Right lobe of liver (tissue), 4 donors: Measurements from ENCODE around the gene SRF.

Experiments used
- CTCF ChIP-seq, 4 donors: fragments of 200-600 bp in 3 of 4; fragments of 450-650 bp in 1 of 4; IDR thresholded peaks; one replicate each; pipeline versions ENCODE4 v1.5.1 to v1.8.0; 2016 to 2022; ENCODE audit warnings: antibody characterized with exemption in 4 of 4, mild to moderate bottlenecking in 2 of 4
- POLR2A ChIP-seq: fragments of 450-650 bp; IDR thresholded peaks from one replicate; pipeline ENCODE4 v1.6.1; 2017; ENCODE audit warnings: antibody characterized with exemption, mild to moderate bottlenecking
- donor health status: DM: no; HTN: no; CAD: no.
- donor health status: DM: no; HTN: no; CAD: no.
- donor health status: DM: no; HTN: yes; CAD: no.

- TF ChIP-seq CTCF (IDR thresholded peaks at IDR 0.05) (no peak), POLR2A (no peak)
These were observed 16.8 kb downstream of the SRF start for GRCh38 chr6:43187821-43188220.
